Measurements from ENCODE around the gene NDUFC2. TPM values are rescaled to one million over a fixed set of nuclear protein-coding genes. Genes with fewer than 3 reads are reported as not detected.

Gene NDUFC2
- total and polyA plus RNA-seq, 2 of the 8 experiments (the other 6 are each of a cell fraction or from before 2014, with no cell fraction given) = 216 to 356 TPM

- no peaks in the 10 kb centered on the region for H3K27me3 ChIP-seq (replicated peaks in 1 of 4; ENCODE audit: control insufficient read depth in 3 of 4, extremely low read depth in 1 of 4, insufficient read depth in 3 of 4, low read length in 3 of 4)
- H3K23ac ChIP-seq (ENCODE audit: insufficient read length) = no peak overlapping the region
- no peaks in the 10 kb centered on the region for H4K20me1 ChIP-seq (replicated peaks in 1 of 2; ENCODE audit: control insufficient read depth in 1 of 2, insufficient read depth in 2 of 2, low read length in 2 of 2)
- H3K4me2 ChIP-seq (ENCODE audit: insufficient read depth in 1 of 2, low read depth in 2 of 2, low read length in 2 of 2) = no peak overlapping the region
- no peak overlapping the region for H3K4ac ChIP-seq (replicated peaks; ENCODE audit: insufficient read length, low read depth, low read length)
- no peak overlapping the region for H4K91ac ChIP-seq (replicated peaks; ENCODE audit: insufficient read length, low read length)
- H3K14ac ChIP-seq (ENCODE audit: insufficient read length) = no peak overlapping the region
- no peak overlapping the region for H2AK5ac ChIP-seq (ENCODE audit: low read depth, low read length)
- peaks cover 0 to 6% (median 0%) of the 10 kb centered on the region in 4 experiments; a peak in 1 of 7 replicates for H3K4me1 ChIP-seq (replicated peaks in 1 of 4; ENCODE audit: control insufficient read depth in 3 of 4, insufficient read depth in 4 of 4, low read length in 3 of 4)
- no peaks in the 10 kb centered on the region for H3K36me3 ChIP-seq (ENCODE audit: control insufficient read depth in 2 of 4, insufficient read depth in 4 of 4, low read length in 3 of 4)
- H2BK20ac ChIP-seq (ENCODE audit: low read length) = no peak overlapping the region
- FAIRE-seq = no peak
- no peaks in the 10 kb centered on the region for H3K79me1 ChIP-seq (ENCODE audit: low read depth, low read length)
- no peak overlapping the region for H2BK15ac ChIP-seq (ENCODE audit: low read length)
- H3K18ac ChIP-seq (ENCODE audit: extremely low read depth, low read length) = no peak overlapping the region
- POLR2A ChIA-PET (ENCODE audit: partially characterized antibody) = no interaction called here
- CTCF ChIA-PET (ENCODE audit: partially characterized antibody) = interaction anchor here (1.7 kb wide), 1 partner anchor 51 kb away, joined by 3 read pairs; no protein-coding TSS in a partner anchor
- H4K5ac ChIP-seq (ENCODE audit: insufficient read length, low read depth, low read length) = no peak overlapping the region
- H3K23me2 ChIP-seq (ENCODE audit: low read depth, low read length) = peaks cover 4% of the 10 kb centered on the region
- H2BK120ac ChIP-seq (replicated peaks; ENCODE audit: low read depth, low read length) = no peak overlapping the region
- TF ChIP-seq ZNF274 (IDR thresholded peaks at IDR 0.05; ENCODE audit: borderline replicate concordance, extremely low read depth, low read length) (no peak), SIX5 (IDR thresholded peaks at IDR 0.05; ENCODE audit: low read depth, low read length) (no peak), MAFK (IDR thresholded peaks at IDR 0.05; ENCODE audit: low read depth, low read length) (no peak), CHD1 (IDR thresholded peaks at IDR 0.05; ENCODE audit: low read depth, low read length) (no peak), ATF3 (IDR thresholded peaks at IDR 0.05; ENCODE audit: insufficient read depth, low read depth, low read length) (no peak), TEAD4 (IDR thresholded peaks at IDR 0.05; ENCODE audit: low read depth, low read length) (no peak)
- H3K9ac ChIP-seq (replicated peaks in 1 of 4; ENCODE audit: extremely low read depth in 1 of 4, low read depth in 3 of 4, low read length in 3 of 4) = no peak overlapping the region
- no peak overlapping the region for H2BK12ac ChIP-seq (ENCODE audit: low read depth, low read length)
- 94% methylated on average over 2 of the region's 2 CpGs; no CpG with 5 or more reads in 1 of the 2 experiments for WGBS, 2 experiments (ENCODE audit: extremely low coverage in 1 of 2, insufficient coverage in 1 of 2, insufficient read length in 1 of 2, insufficient replicate concordance in 2 of 2, low coverage in 1 of 2, low lambda C conversion rate in 2 of 2, missing lambda C conversion rate in 1 of 2)
- no peak overlapping the region for H2AFZ ChIP-seq (ENCODE audit: low read length)
- no peak overlapping the region for H4K8ac ChIP-seq (ENCODE audit: extremely low read depth, insufficient read depth, low read length)
- no peak for DNase-seq (ENCODE audit: low read depth in 1 of 2, low spot score in 2 of 2)
- no peaks in the 10 kb centered on the region for H3K9me3 ChIP-seq (ENCODE audit: insufficient read depth in 2 of 2, low read depth in 1 of 2, low read length in 1 of 2)
- H2BK5ac ChIP-seq (ENCODE audit: low read depth, low read length) = no peak overlapping the region
- no peaks in the 10 kb centered on the region for H3K79me2 ChIP-seq (ENCODE audit: control insufficient read depth in 1 of 2, insufficient read depth in 2 of 2, low read length in 2 of 2)
- H3K56ac ChIP-seq (replicated peaks; ENCODE audit: insufficient read length, low read depth, low read length) = no peak overlapping the region
- no peak overlapping the region for H3K4me3 ChIP-seq (ENCODE audit: extremely low read depth in 1 of 4, insufficient read depth in 2 of 4, low read depth in 3 of 4, low read length in 4 of 4)
- H3K27ac ChIP-seq (ENCODE audit: low read depth, low read length) = no peak overlapping the region
Measured at GRCh38 chr11:78027759-78028158, 51.9 kb downstream of the NDUFC2 start.

Data from H1 (cell line).